22Rv1 (cell line): ENCODE measurements around the gene AASS.

ENCODE experiments used
- ZFX ChIP-seq: fragments of 450-650 bp; IDR thresholded peaks from 2 replicates; pipeline ENCODE4 v1.6.1; 2017; ENCODE audit warnings: antibody characterized with exemption, borderline replicate concordance
- TF ChIP-seq, protein P1 (sequence below): fragments of 450-650 bp; IDR thresholded peaks from 2 replicates; pipeline ENCODE4 v1.5.1; 2017; ENCODE audit warnings: mild to moderate bottlenecking

DNA sequence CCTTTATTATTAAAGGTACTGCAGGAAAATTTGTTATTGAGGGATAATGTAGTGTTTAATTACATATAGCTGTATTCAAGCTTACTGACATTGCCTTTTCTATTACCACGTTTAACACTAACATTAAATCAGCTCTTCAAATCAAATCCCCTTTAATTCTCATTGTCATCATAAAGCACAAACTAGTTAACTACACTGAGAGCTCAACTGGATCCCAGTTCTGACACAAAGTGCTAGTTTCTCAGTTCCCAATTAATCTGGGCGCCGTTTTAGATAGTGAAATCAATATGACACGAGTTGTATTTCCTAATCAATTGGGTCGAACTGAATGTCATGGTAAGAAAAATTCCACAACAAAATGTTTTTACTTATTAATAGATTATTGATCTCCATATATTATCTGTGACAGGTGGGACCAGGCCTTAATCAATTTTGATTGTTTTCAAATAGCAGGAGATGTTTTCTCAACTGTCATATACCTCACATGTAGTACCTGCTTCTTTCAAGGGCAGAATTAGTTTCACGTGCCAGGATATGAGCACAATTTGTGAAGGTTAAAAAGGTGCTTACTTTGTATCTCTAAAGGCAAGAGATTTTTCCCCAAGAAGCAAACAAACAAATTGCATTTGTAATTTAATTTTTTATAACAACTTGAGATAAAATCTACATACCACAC lies 71.0 kb downstream of the AASS start:
- TF ChIP-seq, protein P1, sequence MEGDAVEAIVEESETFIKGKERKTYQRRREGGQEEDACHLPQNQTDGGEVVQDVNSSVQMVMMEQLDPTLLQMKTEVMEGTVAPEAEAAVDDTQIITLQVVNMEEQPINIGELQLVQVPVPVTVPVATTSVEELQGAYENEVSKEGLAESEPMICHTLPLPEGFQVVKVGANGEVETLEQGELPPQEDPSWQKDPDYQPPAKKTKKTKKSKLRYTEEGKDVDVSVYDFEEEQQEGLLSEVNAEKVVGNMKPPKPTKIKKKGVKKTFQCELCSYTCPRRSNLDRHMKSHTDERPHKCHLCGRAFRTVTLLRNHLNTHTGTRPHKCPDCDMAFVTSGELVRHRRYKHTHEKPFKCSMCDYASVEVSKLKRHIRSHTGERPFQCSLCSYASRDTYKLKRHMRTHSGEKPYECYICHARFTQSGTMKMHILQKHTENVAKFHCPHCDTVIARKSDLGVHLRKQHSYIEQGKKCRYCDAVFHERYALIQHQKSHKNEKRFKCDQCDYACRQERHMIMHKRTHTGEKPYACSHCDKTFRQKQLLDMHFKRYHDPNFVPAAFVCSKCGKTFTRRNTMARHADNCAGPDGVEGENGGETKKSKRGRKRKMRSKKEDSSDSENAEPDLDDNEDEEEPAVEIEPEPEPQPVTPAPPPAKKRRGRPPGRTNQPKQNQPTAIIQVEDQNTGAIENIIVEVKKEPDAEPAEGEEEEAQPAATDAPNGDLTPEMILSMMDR, result no peak
- TF ChIP-seq ZFX, result no peak
